Measurements from ENCODE around the gene EVC.

Gene EVC

DNA sequence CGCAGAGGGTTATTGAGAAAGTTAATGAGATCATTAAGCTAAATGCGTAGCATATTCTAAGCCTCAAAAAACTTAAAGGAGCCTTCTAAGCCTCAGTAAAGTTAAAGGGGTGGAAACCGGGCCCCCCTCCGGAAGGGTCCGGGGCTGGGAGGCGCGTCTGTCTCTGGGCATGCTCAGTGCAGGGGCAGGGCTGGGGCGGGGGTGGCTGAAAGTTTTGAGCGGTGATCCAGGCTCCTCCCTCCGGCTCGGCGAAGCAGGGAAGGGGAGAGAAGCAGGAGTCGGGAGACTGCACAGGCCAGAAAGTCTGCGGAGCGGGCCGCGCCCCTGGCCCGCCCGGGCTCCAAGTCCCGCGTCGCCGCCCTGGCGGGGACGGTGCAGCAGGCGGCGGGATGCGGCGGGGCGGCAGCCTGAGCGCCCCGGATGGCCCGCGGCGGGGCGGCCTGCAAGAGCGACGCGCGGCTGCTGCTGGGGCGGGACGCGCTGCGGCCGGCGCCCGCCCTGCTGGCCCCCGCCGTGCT lies at the start of gene EVC:
Gene EVC (plus strand): TSS at position 241 of the 518 bp plus-strand sequence. CDS start 180 bp downstream, at position 421.
- peak; percentile 78 for DNase-seq (ENCODE audit: low read depth, low spot score)

GRCh38 chr4:5661237-5661636 lies 49.8 kb upstream of the EVC start:
- DNase-seq (ENCODE audit: low read depth, low spot score) = no peak

GRCh38 chr4:5662555-5662954 lies 48.4 kb upstream of the EVC start:
- DNase-seq (ENCODE audit: low read depth, low spot score) = no peak

DNA sequence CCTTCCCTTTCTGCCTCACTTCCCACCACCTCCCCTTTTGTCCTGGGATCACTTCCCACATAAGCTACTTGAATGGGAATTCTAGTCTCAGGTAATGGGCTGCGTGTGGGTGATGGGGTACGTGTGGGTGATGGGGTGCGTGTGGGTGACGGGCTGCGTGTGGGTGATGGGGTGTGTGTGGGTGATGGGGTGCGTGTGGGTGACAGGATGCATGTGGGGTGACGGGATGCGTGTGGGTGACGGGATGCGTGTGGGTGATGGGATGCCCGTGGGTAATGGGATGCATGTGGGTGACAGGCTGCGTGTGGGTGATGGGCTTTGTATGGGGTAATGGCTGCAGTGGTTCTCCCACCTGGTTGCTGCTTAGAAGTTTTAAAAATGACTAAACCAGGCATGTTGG lies 46.2 kb upstream of the EVC start:
- no peak for DNase-seq (ENCODE audit: low read depth, low spot score)

DNA sequence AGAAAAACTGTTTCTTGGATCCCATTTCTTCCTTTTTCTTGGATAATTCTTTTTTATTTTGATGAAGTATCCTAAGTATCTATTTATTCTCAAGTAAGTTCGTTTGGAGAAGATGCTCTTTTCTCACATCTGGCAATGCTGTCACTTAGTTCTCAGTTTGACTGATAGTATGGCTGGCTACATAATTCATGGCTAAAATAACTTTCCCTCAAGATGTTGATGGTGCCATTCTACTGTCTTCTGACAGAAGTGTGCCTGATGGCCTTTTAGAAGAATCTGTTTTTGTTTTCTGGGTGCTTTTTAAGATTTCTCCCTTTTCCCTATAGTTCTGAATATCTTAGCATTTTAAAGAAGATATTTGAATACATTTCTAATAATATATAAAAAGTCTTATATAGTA lies 44.3 kb upstream of the EVC start:
- no peak for DNase-seq (ENCODE audit: low read depth, low spot score)

DNA sequence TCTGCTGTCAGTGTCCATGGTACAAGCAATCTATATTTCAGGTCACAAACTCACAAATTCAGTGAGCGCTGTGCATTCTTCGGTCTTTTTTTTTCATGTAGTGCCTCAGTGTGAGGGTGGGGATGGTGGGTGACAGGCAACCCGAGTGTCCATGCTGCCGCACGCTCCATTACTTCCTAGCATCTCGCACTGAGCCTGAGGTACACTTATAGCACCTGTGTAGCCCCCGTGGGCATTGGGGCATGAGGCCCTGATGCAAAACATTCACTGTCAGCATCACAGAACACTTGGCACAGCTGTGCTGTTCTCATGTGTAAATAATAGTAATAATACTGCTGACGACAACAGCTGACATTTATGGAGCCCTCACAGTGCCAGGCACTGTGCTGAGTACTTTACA lies 34.2 kb upstream of the EVC start:
- DNase-seq (ENCODE audit: low read depth, low spot score) = no peak

GRCh38 chr4:5678977-5679376 lies 32.0 kb upstream of the EVC start:
- DNase-seq (ENCODE audit: low read depth, low spot score) = no peak

DNA sequence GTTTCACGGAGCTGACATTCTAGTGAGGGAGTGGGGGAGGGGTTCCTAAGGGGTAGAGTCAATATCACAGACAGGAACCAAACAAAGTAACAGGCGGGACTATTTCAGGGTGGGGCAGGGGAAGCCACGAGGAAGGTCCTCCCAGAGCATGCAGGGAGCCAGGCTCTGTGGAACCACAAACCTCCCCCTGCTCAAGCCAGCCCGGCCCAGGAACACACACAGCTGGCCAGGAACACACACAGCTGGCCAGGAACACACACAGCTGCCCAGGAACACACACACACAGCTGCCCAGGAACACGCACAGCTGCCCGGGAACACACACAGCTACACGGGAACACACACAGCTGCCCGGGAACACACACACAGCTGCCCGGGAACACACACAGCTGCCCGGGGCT lies 27.4 kb upstream of the EVC start:
- no peak for DNase-seq (ENCODE audit: low read depth, low spot score)

GRCh38 chr4:5685296-5685695 lies 25.7 kb upstream of the EVC start:
- DNase-seq (ENCODE audit: low read depth, low spot score) = no peak

DNA sequence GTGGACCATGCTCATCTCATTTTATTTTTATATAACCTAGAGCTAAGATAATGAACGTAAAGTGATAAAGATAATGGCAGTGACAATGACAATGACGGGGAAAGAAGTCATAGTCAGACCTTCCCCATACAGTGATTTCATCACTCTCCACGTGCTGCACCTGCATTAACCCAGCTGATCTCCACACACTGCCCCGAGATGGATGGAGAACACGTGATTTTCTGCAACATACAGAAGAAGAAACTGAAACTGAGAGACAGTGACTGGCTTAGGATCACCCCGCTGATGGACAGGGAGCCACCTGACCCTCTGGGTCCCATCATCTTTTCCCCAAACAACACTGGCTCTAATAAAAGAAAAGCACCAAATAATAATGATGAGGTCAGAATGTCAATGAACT lies 24.7 kb upstream of the EVC start:
- DNase-seq (ENCODE audit: low read depth, low spot score) = no peak

DNA sequence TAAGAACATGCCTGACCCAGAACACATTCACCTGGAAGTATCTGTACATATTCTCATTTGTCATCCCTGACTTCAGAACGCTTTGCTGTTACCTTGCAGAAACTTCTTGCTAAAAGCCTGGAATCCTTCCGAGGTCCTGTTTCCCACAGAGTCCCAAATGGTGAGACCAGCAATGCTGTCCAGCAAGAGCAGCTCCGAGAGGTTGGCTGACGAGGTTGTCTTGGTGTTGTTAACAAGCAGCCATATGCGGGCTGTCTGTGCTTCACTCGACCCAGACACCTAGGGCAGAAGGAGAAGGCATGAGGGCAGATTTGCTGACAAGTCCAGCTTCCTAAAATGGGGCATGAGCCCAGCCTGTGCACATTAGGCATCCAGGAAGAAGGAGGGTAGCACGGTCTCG lies 21.9 kb upstream of the EVC start:
- no peak for DNase-seq (ENCODE audit: low read depth, low spot score)

DNA sequence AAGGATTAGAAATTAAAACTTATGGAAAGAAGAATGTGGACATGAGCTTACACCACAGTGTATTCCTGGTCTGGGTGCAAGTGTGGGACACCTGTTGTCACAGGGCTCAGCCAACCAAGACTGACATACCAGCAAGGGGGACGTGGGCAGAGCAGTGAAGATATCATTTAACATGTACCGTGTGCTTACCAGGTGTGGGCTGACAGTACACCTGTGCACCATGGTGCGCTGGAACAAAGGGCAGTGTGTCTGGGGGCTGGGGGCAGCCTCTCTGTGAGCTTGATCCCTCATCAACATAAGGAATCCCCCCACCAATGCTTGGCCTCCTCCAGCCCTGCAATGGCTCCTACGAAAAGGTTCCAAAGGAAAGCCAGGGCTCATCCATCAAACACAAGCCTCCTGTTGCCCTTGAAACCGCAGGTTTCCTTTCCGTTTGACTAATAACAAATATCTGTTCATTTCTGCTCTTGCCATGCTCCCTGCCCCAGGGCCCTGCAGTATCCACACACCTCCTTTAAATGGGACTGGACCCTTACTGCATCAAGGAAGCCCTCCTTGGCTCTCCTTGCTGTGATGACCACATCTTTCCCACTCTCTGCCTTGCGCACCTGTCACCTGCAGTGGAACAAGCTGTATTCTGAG lies 19.4 kb upstream of the EVC start:
- no peak for DNase-seq (ENCODE audit: low read depth, low spot score)

DNA sequence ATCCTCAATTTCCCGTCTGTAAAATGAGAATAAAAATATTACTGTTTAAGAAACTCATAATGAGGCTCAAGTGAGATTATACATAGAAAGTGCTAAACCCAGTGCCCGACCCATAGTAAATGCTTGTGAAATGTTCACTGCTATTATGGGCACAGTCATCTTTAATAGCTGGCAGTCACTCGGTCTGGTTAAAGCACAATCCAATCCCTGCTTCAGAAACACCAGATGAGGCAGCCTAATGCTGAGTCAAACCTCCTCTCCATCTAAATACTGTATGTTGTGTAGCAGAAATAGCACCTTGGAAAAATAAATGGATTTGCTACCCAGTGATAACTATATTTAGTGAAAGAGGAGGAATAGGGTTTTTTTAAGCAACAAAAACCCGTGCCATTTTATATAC lies 17.1 kb upstream of the EVC start:
- DNase-seq (ENCODE audit: low read depth, low spot score) = no peak

DNA sequence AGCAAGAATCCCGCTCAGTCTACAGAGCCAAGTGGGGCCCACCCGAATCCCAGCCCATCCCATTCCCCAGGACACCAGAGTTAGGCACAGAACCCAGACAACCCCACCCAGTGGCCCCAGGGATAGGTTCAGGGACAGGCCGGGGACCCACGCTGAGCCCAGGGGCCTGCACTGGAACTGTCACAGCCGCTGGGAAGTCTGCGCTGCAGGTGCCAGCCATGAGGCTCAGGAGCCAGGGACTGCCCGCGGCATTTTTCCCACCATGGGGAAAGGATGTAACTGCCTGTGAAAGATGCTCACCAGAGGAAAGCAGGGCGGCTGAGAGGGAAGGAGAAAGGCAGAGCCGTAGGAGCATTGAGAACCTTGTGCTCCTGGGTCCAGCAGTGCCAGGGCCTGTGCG lies 14.7 kb upstream of the EVC start:
- DNase-seq (ENCODE audit: low read depth, low spot score) = no peak

- no peak for DNase-seq (ENCODE audit: low read depth, low spot score)
Observed at GRCh38 chr4:5700459-5700858, 10.5 kb upstream of the EVC start.

GRCh38 chr4:5701971-5702370 lies 9.0 kb upstream of the EVC start:
- no peak for DNase-seq (ENCODE audit: low read depth, low spot score)

- no peak for DNase-seq (ENCODE audit: low read depth, low spot score)
Observed at GRCh38 chr4:5703831-5704230, 7.2 kb upstream of the EVC start.

DNA sequence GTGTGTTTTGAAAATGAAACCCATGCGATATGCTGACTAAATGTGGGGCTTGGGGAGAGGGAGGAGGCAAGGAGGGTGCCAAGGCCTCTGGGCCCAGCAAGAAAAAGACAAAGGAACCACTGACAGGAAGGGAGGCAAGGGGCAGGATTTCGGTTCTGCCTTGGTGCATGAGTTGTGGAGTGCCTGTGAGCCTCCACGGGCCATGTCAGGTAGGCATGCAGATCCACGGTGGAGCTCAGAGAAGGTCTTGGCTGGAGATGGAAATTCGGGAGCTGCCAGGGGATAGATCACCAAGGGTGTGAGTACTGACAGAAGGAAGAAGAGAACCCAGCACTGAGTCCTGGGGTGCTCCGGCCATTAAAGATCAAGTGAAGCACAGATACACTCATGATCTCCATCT lies 6.7 kb upstream of the EVC start:
- no peak for DNase-seq (ENCODE audit: low read depth, low spot score)

DNA sequence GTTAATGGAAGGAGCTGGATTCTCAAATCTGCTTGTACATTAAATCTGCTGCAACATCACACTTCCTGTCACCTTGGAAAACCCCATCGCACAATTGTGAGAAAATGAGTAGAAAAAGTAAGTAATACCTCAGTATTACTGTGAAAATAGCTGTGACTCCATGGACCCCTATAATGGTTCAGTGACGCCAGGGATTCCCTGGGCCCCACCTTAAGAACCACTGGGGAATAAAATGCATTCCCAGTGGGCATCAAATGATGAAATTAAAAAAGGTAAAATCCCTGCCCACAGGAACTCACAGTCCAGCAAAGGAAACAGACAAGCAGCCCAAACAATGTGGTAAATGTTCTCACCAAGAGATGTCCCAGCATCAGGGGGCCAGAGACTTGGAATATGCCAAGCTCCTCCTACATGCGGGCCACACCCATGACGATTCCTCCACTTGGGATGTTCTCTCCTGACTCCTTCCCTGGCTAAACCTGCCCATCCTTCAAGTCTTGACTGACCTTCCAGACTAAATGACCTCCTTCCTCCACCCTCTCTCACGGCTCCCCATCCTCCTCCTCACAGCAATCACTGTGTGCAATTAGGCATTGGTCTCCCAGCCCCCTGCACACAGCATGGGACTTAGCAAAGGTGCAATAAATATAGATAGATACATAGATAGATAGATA lies 5.2 kb upstream of the EVC start:
- DNase-seq (ENCODE audit: low read depth, low spot score) = no peak

GRCh38 chr4:5706486-5707290 lies 4.3 kb upstream of the EVC start:
- DNase-seq (ENCODE audit: low read depth, low spot score) = no peak

GRCh38 chr4:5707366-5707765 lies 3.6 kb upstream of the EVC start:
- DNase-seq (ENCODE audit: low read depth, low spot score) = no peak

GRCh38 chr4:5707778-5708448 lies 3.1 kb upstream of the EVC start:
- peak; percentile 51 for DNase-seq (ENCODE audit: low read depth, low spot score)
